Measurements from ENCODE around the gene ZNF507. TPM values are rescaled to one million over a fixed set of nuclear protein-coding genes. Genes with fewer than 3 reads are reported as not detected.

The ZNF507 gene
- total and polyA plus RNA-seq, 2 of the 8 experiments (the other 6 are each of a cell fraction or from before 2014, with no cell fraction given) = 8.6 to 28.8 TPM

DNA sequence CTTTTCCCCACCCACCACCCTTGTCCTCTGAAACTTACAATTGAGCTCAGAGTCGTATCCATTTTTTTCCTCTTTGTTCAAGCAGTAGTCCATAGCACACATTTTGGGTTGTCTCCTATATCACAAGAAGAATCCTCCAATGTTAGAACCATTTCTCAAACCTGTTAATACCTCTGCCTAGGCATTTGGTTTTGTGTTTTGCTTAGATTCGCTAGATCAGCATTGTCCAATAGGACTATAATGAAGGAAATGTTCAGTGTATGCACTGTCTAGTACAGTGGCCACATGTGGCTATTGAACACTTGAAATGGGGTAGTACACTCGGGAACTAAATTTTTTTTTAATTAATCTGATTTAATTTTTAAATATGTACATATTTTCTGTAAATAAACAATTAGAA lies 72.7 kb downstream of the ZNF507 start:
- no peak for FAIRE-seq
- POLR2A ChIA-PET (ENCODE audit: partially characterized antibody) = interaction anchor here (1.0 to 2.7 kb wide), 2 partner anchors 13 kb away, joined by 3 to 13 read pairs; partner anchors contain the start of gene DPY19L3
- TF ChIP-seq CEBPB (IDR thresholded peaks at IDR 0.05; ENCODE audit: low read depth, low read length) (no peak), CTBP2 (IDR thresholded peaks at IDR 0.05; ENCODE audit: borderline replicate concordance, insufficient read depth, insufficient read length, low read length) (no peak), RXRA (IDR thresholded peaks at IDR 0.05; ENCODE audit: insufficient read depth, low read depth, low read length) (no peak), EZH2 (IDR thresholded peaks at IDR 0.05; ENCODE audit: low read depth, low read length, severe bottlenecking) (no peak), CBX5 (IDR thresholded peaks at IDR 0.05; ENCODE audit: low read depth, low read length) (no peak), BCL11A (IDR thresholded peaks at IDR 0.05; ENCODE audit: low read depth in 2 of 2, low read length in 2 of 2) (no peak), EP300 (IDR thresholded peaks at IDR 0.05; ENCODE audit: borderline replicate concordance in 1 of 2, low read depth in 2 of 2, low read length in 2 of 2) (no peak), POLR2A (IDR thresholded peaks at IDR 0.05; ENCODE audit: control extremely low read depth in 1 of 2, low read depth in 2 of 2, low read length in 2 of 2) (no peak), TAF7 (optimal IDR thresholded peaks at IDR 0.05; ENCODE audit: borderline replicate concordance, low read depth, low read length) (no peak), NRF1 (IDR thresholded peaks at IDR 0.05; ENCODE audit: low read depth, low read length) (no peak), TAF1 (IDR thresholded peaks at IDR 0.05; ENCODE audit: low read depth, low read length) (no peak), ZNF274 (IDR thresholded peaks at IDR 0.05; ENCODE audit: borderline replicate concordance, extremely low read depth, low read length) (no peak)
- TF ChIP-seq, protein P1, sequence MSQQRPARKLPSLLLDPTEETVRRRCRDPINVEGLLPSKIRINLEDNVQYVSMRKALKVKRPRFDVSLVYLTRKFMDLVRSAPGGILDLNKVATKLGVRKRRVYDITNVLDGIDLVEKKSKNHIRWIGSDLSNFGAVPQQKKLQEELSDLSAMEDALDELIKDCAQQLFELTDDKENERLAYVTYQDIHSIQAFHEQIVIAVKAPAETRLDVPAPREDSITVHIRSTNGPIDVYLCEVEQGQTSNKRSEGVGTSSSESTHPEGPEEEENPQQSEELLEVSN (IDR thresholded peaks at IDR 0.05) = no peak

More for the DNA sequence above, 72.7 kb downstream of the ZNF507 start:
- Histone ChIP-seq H4K91ac (replicated peaks; ENCODE audit: insufficient read length, low read length) (no peak overlapping the region), H2BK5ac (ENCODE audit: low read depth, low read length) (no peak overlapping the region), H3K23ac (ENCODE audit: insufficient read length) (no peak overlapping the region), H4K8ac (ENCODE audit: extremely low read depth, insufficient read depth, low read length) (no peak overlapping the region), H2BK15ac (ENCODE audit: low read length) (no peak overlapping the region), H3K18ac (ENCODE audit: extremely low read depth, low read length) (no peak overlapping the region), H2AK5ac (ENCODE audit: low read depth, low read length) (no peak overlapping the region), H3K36me3 (ENCODE audit: control insufficient read depth in 2 of 4, insufficient read depth in 4 of 4, low read length in 3 of 4) (peaks cover 4 to 30% (median 13%) of the 10 kb centered on the region in 4 experiments; a peak in 7 of 8 replicates), H2BK20ac (ENCODE audit: low read length) (no peak overlapping the region), H3K9me3 (ENCODE audit: insufficient read depth in 2 of 2, low read depth in 1 of 2, low read length in 1 of 2) (no peaks in the 10 kb centered on the region), H3K27ac (ENCODE audit: low read depth, low read length) (no peak overlapping the region), H4K20me1 (replicated peaks in 1 of 2; ENCODE audit: control insufficient read depth in 1 of 2, insufficient read depth in 2 of 2, low read length in 2 of 2) (peaks cover 0 to 6% of the 10 kb centered on the region in 2 experiments), H3K23me2 (ENCODE audit: low read depth, low read length) (no peaks in the 10 kb centered on the region), H3K4me2 (ENCODE audit: insufficient read depth in 1 of 2, low read depth in 2 of 2, low read length in 2 of 2) (no peak overlapping the region), H4K5ac (ENCODE audit: insufficient read length, low read depth, low read length) (no peak overlapping the region), H3K79me2 (ENCODE audit: control insufficient read depth in 1 of 2, insufficient read depth in 2 of 2, low read length in 2 of 2) (peaks cover 0 to 7% of the 10 kb centered on the region in 2 experiments; a peak in 1 of 4 replicates), H3K14ac (ENCODE audit: insufficient read length) (no peak overlapping the region), H2BK12ac (ENCODE audit: low read depth, low read length) (no peak overlapping the region), H3K4me1 (replicated peaks in 1 of 4; ENCODE audit: control insufficient read depth in 3 of 4, insufficient read depth in 4 of 4, low read length in 3 of 4) (no peaks in the 10 kb centered on the region), H3K27me3 (replicated peaks in 1 of 4; ENCODE audit: control insufficient read depth in 3 of 4, extremely low read depth in 1 of 4, insufficient read depth in 3 of 4, low read length in 3 of 4) (no peaks in the 10 kb centered on the region), H3K4ac (replicated peaks; ENCODE audit: insufficient read length, low read depth, low read length) (no peak overlapping the region), H3K56ac (replicated peaks; ENCODE audit: insufficient read length, low read depth, low read length) (no peak overlapping the region), H3K9ac (replicated peaks in 1 of 4; ENCODE audit: extremely low read depth in 1 of 4, low read depth in 3 of 4, low read length in 3 of 4) (no peak overlapping the region), H2AFZ (ENCODE audit: low read length) (no peak overlapping the region), H3K4me3 (ENCODE audit: extremely low read depth in 1 of 4, insufficient read depth in 2 of 4, low read depth in 3 of 4, low read length in 4 of 4) (no peak overlapping the region), H2BK120ac (replicated peaks; ENCODE audit: low read depth, low read length) (no peak overlapping the region), H3K79me1 (ENCODE audit: low read depth, low read length) (no peaks in the 10 kb centered on the region; the same call in 1 of the 2 replicates)
- WGBS, 2 experiments (ENCODE audit: extremely low coverage in 1 of 2, insufficient coverage in 1 of 2, insufficient read length in 1 of 2, insufficient replicate concordance in 2 of 2, low coverage in 1 of 2, low lambda C conversion rate in 2 of 2, missing lambda C conversion rate in 1 of 2) = 85% methylated on average over 3 of the region's 3 CpGs; no CpG with 5 or more reads in 1 of the 2 experiments
- DNase-seq (ENCODE audit: low read depth in 1 of 2, low spot score in 2 of 2) = no peak
- CTCF ChIA-PET (ENCODE audit: partially characterized antibody) = interaction anchor here (1.0 kb wide), 1 partner anchor 11 kb away, joined by 3 read pairs; no protein-coding TSS in a partner anchor
